ENCODE data around the gene S100A5.
"Not testable (repeated sequence)": the region's sequence is repeated elsewhere in the genome, so short reads cannot be mapped to it uniquely, and the experiment has no call there.

The S100A5 gene

DNA sequence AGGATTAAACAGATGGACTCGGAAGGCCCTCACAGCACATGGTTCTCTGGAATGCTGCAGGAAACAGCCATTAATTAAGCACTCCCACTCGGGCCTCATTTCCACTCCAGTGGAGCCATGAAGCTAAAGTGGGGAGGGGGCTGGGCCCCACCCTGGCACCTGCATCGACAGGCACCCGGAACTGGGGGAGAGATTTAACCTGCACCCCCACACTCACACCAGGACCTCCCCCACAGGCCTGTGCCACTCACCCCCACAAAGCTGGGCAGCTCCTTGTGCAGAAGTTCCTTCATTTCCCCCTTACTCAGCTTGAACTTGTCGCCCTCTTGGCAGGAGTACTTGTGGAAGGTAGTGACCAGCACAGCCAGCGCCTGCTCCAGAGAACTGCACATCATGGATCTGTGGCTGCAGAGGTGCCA lies 22.8 kb upstream of the S100A5 start:
- Histone ChIP-seq H3K4me3 (ENCODE audit: control insufficient read depth in 1 of 7, extremely low read depth in 1 of 7, insufficient read depth in 4 of 7, low read depth in 2 of 7, low read length in 6 of 7) (no peak overlapping the region), H3K27me3 (replicated peaks in 2 of 5; ENCODE audit: control insufficient read depth in 4 of 5, insufficient read depth in 5 of 5, low read length in 4 of 5) (no peaks in the 10 kb centered on the region), H3K4me1 (ENCODE audit: control extremely low read depth in 1 of 4, control insufficient read depth in 4 of 4, insufficient read depth in 4 of 4, low read length in 3 of 4) (peaks cover 3 to 48% (median 29%) of the 10 kb centered on the region in 4 experiments), H3K27ac (ENCODE audit: insufficient read depth in 1 of 2, low read depth in 1 of 2, low read length in 2 of 2, poor library complexity in 1 of 2, severe bottlenecking in 2 of 2) (no peak overlapping the region), H3K9me3 (ENCODE audit: control extremely low read depth in 1 of 5, control insufficient read depth in 4 of 5, insufficient read depth in 2 of 5, low read depth in 1 of 5, low read length in 4 of 5) (no peaks in the 10 kb centered on the region), H3K36me3 (ENCODE audit: control insufficient read depth in 4 of 4, insufficient read depth in 4 of 4, low read length in 3 of 4) (no peaks in the 10 kb centered on the region)
- CTCF ChIA-PET = interaction anchor here (0.7 to 11.1 kb wide), 6 partner anchors 9 to 43 kb away, joined by 3 to 116 read pairs (median 4); partner anchors contain the start of gene S100A6
- WGBS (ENCODE audit: insufficient coverage) = 93% methylated on average over 4 of the region's 6 CpGs
- DNase-seq = no peak
- POLR2A ChIA-PET = no interaction called here

DNA sequence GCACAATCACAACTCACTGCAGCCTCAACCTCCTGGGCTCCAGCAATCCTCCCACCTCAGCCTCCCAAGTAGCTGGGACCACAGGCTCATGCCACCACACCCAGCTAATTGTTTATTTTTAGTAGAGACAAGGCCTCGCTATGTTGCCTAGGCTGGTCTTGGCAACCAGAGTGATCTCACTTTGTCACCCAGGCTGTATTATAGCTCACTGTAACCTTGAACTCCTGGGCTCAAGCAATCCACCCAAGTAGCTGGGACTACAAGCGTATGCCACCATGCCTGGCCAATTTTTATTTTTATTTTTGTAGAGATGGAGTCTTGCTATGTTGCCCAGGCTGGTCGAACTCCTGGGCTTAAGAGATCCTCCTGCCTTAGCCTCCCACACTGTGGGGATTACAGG lies 21.3 kb upstream of the S100A5 start:
- not testable (repeated sequence) for H3K27me3 ChIP-seq (replicated peaks in 2 of 5; ENCODE audit: control insufficient read depth in 4 of 5, insufficient read depth in 5 of 5, low read length in 4 of 5); H3K9me3 ChIP-seq (ENCODE audit: control extremely low read depth in 1 of 5, control insufficient read depth in 4 of 5, insufficient read depth in 2 of 5, low read depth in 1 of 5, low read length in 4 of 5); H3K27ac ChIP-seq (ENCODE audit: insufficient read depth in 1 of 2, low read depth in 1 of 2, low read length in 2 of 2, poor library complexity in 1 of 2, severe bottlenecking in 2 of 2); H3K36me3 ChIP-seq (ENCODE audit: control insufficient read depth in 4 of 4, insufficient read depth in 4 of 4, low read length in 3 of 4); DNase-seq; H3K4me3 ChIP-seq (ENCODE audit: control insufficient read depth in 1 of 7, extremely low read depth in 1 of 7, insufficient read depth in 4 of 7, low read depth in 2 of 7, low read length in 6 of 7)
- 100% methylated on average over 1 of the region's 3 CpGs for WGBS (ENCODE audit: insufficient coverage)
- CTCF ChIA-PET = interaction anchor here (1.0 to 11.1 kb wide), 5 partner anchors 8 to 52 kb away, joined by 3 to 116 read pairs (median 8); partner anchors contain the start of gene S100A6
- POLR2A ChIA-PET = interaction anchor here (0.6 kb wide), 1 partner anchor 26 kb away, joined by 4 read pairs; the partner anchor contains the start of gene S100A6
- peaks cover 2 to 33% (median 18%) of the 10 kb centered on the region in 4 experiments for H3K4me1 ChIP-seq (ENCODE audit: control extremely low read depth in 1 of 4, control insufficient read depth in 4 of 4, insufficient read depth in 4 of 4, low read length in 3 of 4)

DNA sequence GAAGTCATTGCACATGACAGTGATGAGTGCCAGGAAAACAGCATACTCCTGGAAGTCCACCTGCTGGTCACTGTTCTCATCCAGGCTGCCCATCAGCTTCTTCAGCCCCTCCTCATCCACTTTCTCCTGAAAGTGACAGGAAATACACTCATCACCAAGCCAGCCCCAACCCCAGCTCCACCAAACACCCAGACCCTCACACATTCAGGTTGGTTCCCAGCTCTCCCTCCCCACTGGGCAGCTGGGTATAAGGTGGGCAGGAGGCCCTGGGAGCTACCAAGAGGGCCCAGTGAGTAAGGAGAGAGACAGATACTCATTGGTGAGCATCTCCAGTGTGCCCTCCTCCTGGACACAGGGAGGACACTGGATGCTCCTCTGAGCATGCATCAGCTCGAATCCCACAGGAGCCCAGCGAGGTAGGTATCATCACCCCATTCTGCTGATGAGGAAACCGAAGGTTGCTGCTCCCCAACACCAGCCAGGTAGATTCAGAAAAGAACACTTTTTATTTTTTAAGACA lies 20.8 kb upstream of the S100A5 start:
- POLR2A ChIA-PET = no interaction called here
- Histone ChIP-seq H3K9me3 (ENCODE audit: control extremely low read depth in 1 of 5, control insufficient read depth in 4 of 5, insufficient read depth in 2 of 5, low read depth in 1 of 5, low read length in 4 of 5) (no peaks in the 10 kb centered on the region), H3K4me3 (ENCODE audit: control insufficient read depth in 1 of 7, extremely low read depth in 1 of 7, insufficient read depth in 4 of 7, low read depth in 2 of 7, low read length in 6 of 7) (no peak overlapping the region), H3K4me1 (ENCODE audit: control extremely low read depth in 1 of 4, control insufficient read depth in 4 of 4, insufficient read depth in 4 of 4, low read length in 3 of 4) (peaks cover 0 to 28% (median 13%) of the 10 kb centered on the region in 4 experiments), H3K27ac (ENCODE audit: insufficient read depth in 1 of 2, low read depth in 1 of 2, low read length in 2 of 2, poor library complexity in 1 of 2, severe bottlenecking in 2 of 2) (no peak overlapping the region), H3K27me3 (replicated peaks in 2 of 5; ENCODE audit: control insufficient read depth in 4 of 5, insufficient read depth in 5 of 5, low read length in 4 of 5) (no peaks in the 10 kb centered on the region), H3K36me3 (ENCODE audit: control insufficient read depth in 4 of 4, insufficient read depth in 4 of 4, low read length in 3 of 4) (no peaks in the 10 kb centered on the region)
- CTCF ChIA-PET = interaction anchor here (0.9 to 11.1 kb wide), 8 partner anchors 8 to 51 kb away, joined by 3 to 116 read pairs (median 4); partner anchors contain the start of gene S100A6
- DNase-seq = no peak
- WGBS (ENCODE audit: insufficient coverage) = 96% methylated on average over 3 of the region's 3 CpGs

DNA sequence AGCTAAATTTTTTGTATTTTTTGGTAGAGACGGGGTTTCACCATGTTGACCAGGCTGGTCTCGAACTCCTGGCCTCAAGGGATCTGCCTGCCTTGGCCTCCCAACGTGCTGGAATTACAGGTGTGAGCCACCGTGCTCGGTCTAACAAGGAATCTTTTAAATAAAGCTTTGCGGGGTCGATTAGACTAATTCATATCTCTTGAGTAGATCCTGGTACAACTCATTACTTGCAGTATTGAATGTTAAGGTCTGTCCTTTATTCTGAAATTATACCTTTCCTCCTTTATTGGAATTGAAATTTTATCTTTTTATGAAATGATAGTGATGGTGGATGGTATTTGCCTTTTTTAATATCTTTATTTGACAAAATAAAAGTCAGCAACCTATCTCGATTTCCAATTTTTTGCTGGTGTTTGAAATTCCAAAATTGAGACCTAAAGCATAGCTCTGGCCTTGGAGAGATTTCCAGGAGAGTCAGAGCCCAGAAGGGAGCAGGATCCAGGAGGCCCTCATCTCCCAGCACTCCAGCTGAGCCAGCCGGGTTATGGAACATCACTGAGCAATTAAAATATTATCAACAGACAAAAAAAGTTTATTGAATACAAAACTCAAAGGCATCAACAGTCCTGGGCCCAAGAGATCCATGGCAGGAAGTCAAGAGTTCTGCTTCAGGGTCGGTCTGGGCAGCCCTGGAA lies 20.2 kb upstream of the S100A5 start:
- Histone ChIP-seq H3K9me3 (ENCODE audit: control extremely low read depth in 1 of 5, control insufficient read depth in 4 of 5, insufficient read depth in 2 of 5, low read depth in 1 of 5, low read length in 4 of 5) (no peaks in the 10 kb centered on the region), H3K36me3 (ENCODE audit: control insufficient read depth in 4 of 4, insufficient read depth in 4 of 4, low read length in 3 of 4) (no peaks in the 10 kb centered on the region), H3K27me3 (replicated peaks in 2 of 5; ENCODE audit: control insufficient read depth in 4 of 5, insufficient read depth in 5 of 5, low read length in 4 of 5) (no peaks in the 10 kb centered on the region), H3K27ac (ENCODE audit: insufficient read depth in 1 of 2, low read depth in 1 of 2, low read length in 2 of 2, poor library complexity in 1 of 2, severe bottlenecking in 2 of 2) (no peak overlapping the region), H3K4me3 (ENCODE audit: control insufficient read depth in 1 of 7, extremely low read depth in 1 of 7, insufficient read depth in 4 of 7, low read depth in 2 of 7, low read length in 6 of 7) (no peak overlapping the region), H3K4me1 (ENCODE audit: control extremely low read depth in 1 of 4, control insufficient read depth in 4 of 4, insufficient read depth in 4 of 4, low read length in 3 of 4) (peaks cover 0 to 22% (median 7%) of the 10 kb centered on the region in 4 experiments)
- 95% methylated on average over 6 of the region's 10 CpGs for WGBS (ENCODE audit: insufficient coverage)
- POLR2A ChIA-PET = no interaction called here
- no peak for DNase-seq
- CTCF ChIA-PET = interaction anchor here (0.9 to 11.1 kb wide), 7 partner anchors 7 to 51 kb away, joined by 3 to 116 read pairs (median 5); partner anchors contain the start of gene S100A6

DNA sequence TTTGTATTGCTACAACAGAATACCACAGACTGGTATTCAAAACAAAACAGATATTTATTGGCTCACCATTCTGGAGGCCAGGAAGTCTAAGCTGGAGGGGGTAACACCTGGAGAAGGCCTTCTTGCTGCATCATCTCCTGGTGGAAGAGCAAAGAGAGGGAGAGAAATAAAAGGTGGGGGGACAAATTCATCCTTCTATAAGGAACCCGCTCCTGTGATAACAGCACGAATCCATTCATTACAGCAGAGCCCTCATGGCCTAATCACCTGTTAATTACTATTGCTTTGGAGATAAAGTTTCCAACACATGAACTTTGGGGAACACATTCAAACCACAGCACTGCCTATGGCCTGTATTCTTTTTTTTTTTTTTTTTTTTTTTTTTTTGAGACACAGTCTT lies 19.5 kb upstream of the S100A5 start:
- Histone ChIP-seq H3K4me1 (ENCODE audit: control extremely low read depth in 1 of 4, control insufficient read depth in 4 of 4, insufficient read depth in 4 of 4, low read length in 3 of 4) (peaks cover 0 to 15% (median under 1%) of the 10 kb centered on the region in 4 experiments), H3K27me3 (replicated peaks in 2 of 5; ENCODE audit: control insufficient read depth in 4 of 5, insufficient read depth in 5 of 5, low read length in 4 of 5) (no peaks in the 10 kb centered on the region), H3K4me3 (ENCODE audit: control insufficient read depth in 1 of 7, extremely low read depth in 1 of 7, insufficient read depth in 4 of 7, low read depth in 2 of 7, low read length in 6 of 7) (no peak overlapping the region), H3K27ac (ENCODE audit: insufficient read depth in 1 of 2, low read depth in 1 of 2, low read length in 2 of 2, poor library complexity in 1 of 2, severe bottlenecking in 2 of 2) (no peak overlapping the region), H3K9me3 (ENCODE audit: control extremely low read depth in 1 of 5, control insufficient read depth in 4 of 5, insufficient read depth in 2 of 5, low read depth in 1 of 5, low read length in 4 of 5) (no peaks in the 10 kb centered on the region), H3K36me3 (ENCODE audit: control insufficient read depth in 4 of 4, insufficient read depth in 4 of 4, low read length in 3 of 4) (no peaks in the 10 kb centered on the region)
- no CpG with 5 or more reads among the region's 2 CpGs for WGBS (ENCODE audit: insufficient coverage)
- no peak for DNase-seq
- ChIA-PET CTCF (interaction anchor here (1.1 to 11.1 kb wide), 4 partner anchors 8 to 26 kb away, joined by 3 to 116 read pairs (median 5); partner anchors contain the start of gene S100A6), POLR2A (no interaction called here)

DNA sequence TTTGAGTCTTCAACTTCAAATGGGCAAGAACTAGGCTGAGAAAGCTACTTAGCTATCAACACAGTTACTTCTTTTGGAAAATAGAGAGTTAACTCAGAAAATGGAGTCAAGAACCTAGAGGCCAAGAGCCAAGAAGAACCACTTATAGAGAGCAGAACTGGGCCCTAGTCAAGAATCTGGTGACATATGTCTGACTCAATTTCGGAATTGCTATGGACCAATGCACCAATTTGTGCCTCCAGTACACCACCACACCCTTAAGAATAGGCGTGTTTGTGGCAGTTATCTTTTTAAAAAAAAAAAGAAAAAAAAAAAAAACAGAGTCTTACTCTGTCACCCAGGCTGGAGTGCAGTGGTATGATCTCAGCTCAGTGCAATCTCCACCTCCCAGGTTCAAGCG lies 17.1 kb upstream of the S100A5 start:
- DNase-seq = no peak
- H3K4me3 ChIP-seq (ENCODE audit: control insufficient read depth in 1 of 7, extremely low read depth in 1 of 7, insufficient read depth in 4 of 7, low read depth in 2 of 7, low read length in 6 of 7) = no peak overlapping the region
- CTCF ChIA-PET = interaction anchor here (0.7 to 11.1 kb wide), 5 partner anchors 10 to 23 kb away, joined by 4 to 116 read pairs (median 7); partner anchors contain the start of genes S100A4, S100A5 and S100A6
- H3K27ac ChIP-seq (ENCODE audit: insufficient read depth in 1 of 2, low read depth in 1 of 2, low read length in 2 of 2, poor library complexity in 1 of 2, severe bottlenecking in 2 of 2) = no peak overlapping the region
- POLR2A ChIA-PET = no interaction called here
- no peaks in the 10 kb centered on the region for H3K27me3 ChIP-seq (replicated peaks in 2 of 5; ENCODE audit: control insufficient read depth in 4 of 5, insufficient read depth in 5 of 5, low read length in 4 of 5)
- 100% methylated on average over 1 of the region's 3 CpGs for WGBS (ENCODE audit: insufficient coverage)
- H3K4me1 ChIP-seq (ENCODE audit: control extremely low read depth in 1 of 4, control insufficient read depth in 4 of 4, insufficient read depth in 4 of 4, low read length in 3 of 4) = peaks cover 0 to 18% (median 13%) of the 10 kb centered on the region in 4 experiments
- no peaks in the 10 kb centered on the region for H3K36me3 ChIP-seq (ENCODE audit: control insufficient read depth in 4 of 4, insufficient read depth in 4 of 4, low read length in 3 of 4)
- no peaks in the 10 kb centered on the region for H3K9me3 ChIP-seq (ENCODE audit: control extremely low read depth in 1 of 5, control insufficient read depth in 4 of 5, insufficient read depth in 2 of 5, low read depth in 1 of 5, low read length in 4 of 5)

DNA sequence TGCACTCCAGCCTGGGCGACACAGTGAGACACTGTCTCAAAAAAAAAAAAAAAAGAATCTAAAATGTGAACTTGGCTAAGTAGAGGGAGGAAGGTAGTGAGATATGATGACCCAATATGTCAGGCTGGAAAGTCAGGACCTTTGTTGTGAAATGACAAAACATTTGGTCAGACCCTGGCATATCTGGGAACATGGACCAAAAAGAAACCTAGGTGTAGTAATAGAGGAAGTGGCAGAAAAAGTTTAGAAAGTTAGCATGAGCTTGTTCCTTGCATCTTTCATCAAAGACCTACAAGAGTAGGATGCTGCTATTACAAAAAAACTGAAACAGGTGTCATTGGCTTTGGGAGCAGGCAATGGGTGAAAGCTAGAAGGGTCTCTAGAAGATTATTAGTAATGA lies 15.6 kb upstream of the S100A5 start:
- Histone ChIP-seq H3K27me3 (replicated peaks in 2 of 5; ENCODE audit: control insufficient read depth in 4 of 5, insufficient read depth in 5 of 5, low read length in 4 of 5) (no peaks in the 10 kb centered on the region), H3K4me3 (ENCODE audit: control insufficient read depth in 1 of 7, extremely low read depth in 1 of 7, insufficient read depth in 4 of 7, low read depth in 2 of 7, low read length in 6 of 7) (no peak overlapping the region), H3K4me1 (ENCODE audit: control extremely low read depth in 1 of 4, control insufficient read depth in 4 of 4, insufficient read depth in 4 of 4, low read length in 3 of 4) (peaks cover 0 to 22% (median 15%) of the 10 kb centered on the region in 4 experiments), H3K36me3 (ENCODE audit: control insufficient read depth in 4 of 4, insufficient read depth in 4 of 4, low read length in 3 of 4) (no peaks in the 10 kb centered on the region), H3K27ac (ENCODE audit: insufficient read depth in 1 of 2, low read depth in 1 of 2, low read length in 2 of 2, poor library complexity in 1 of 2, severe bottlenecking in 2 of 2) (no peak overlapping the region), H3K9me3 (ENCODE audit: control extremely low read depth in 1 of 5, control insufficient read depth in 4 of 5, insufficient read depth in 2 of 5, low read depth in 1 of 5, low read length in 4 of 5) (no peaks in the 10 kb centered on the region)
- POLR2A ChIA-PET = interaction anchor here (1.0 kb wide), 1 partner anchor 11 kb away, joined by 3 read pairs; no protein-coding TSS in a partner anchor
- WGBS (ENCODE audit: insufficient coverage) = no CpG with 5 or more reads among the region's 1 CpG
- no peak for DNase-seq
- CTCF ChIA-PET = interaction anchor here (0.9 to 11.1 kb wide), 4 partner anchors 12 to 96 kb away, joined by 3 to 116 read pairs (median 6); partner anchors contain the start of genes S100A4 and S100A6

All from common myeloid progenitor, CD34-positive (primary cell).